K562 (cell line): ENCODE results near the gene ITPR2.

Experiments used
- EP300 ChIP-seq: IDR thresholded peaks from 2 replicates; pipeline ENCODE4 v1.6.1; 2012; ENCODE audit warnings: low read length, improper control_type of control experiment
- ESRRA ChIP-seq: fragments of 450-650 bp; IDR thresholded peaks from 2 replicates; pipeline ENCODE4 v1.6.1; 2014; ENCODE audit warnings: low read depth, mild to moderate bottlenecking, moderate library complexity, borderline replicate concordance
- ETS2 ChIP-seq: IDR thresholded peaks from 2 replicates; pipeline ENCODE4 v1.6.1; 2016; ENCODE audit warnings: borderline replicate concordance, missing genetic modification characterization, mild to moderate bottlenecking, moderate library complexity, missing compliant biosample characterization; ENCODE audit not compliant: poor library complexity, severe bottlenecking
- HCFC1 ChIP-seq: IDR thresholded peaks from 2 replicates; pipeline ENCODE4 v1.6.1; 2012; ENCODE audit warnings: low read depth, low read length, improper control_type of control experiment
- MAZ ChIP-seq, 2 experiments: fragments of 450-650 bp in 1 of 2; sonication (generic) in 1 of 2; formaldehyde crosslinking; IDR thresholded peaks in 1 of 2; conservative IDR thresholded peaks in 1 of 2; 2 replicates each; pipeline versions ENCODE4 v1.4.0 to v1.5.0; 2020; ENCODE audit warnings: mild to moderate bottlenecking in 1 of 2, missing genetic modification reagents in 1 of 2
- NR3C1 ChIP-seq: sonication (generic); formaldehyde crosslinking; IDR thresholded peaks from 2 replicates; pipeline ENCODE4 v1.8.1; 2022; ENCODE audit warnings: missing genetic modification reagents
- RFX5 ChIP-seq: IDR thresholded peaks from 2 replicates; pipeline ENCODE4 v1.6.1; 2011; ENCODE audit warnings: low read depth, mild to moderate bottlenecking, improper control_type of control experiment, low read length
- SMARCC2 ChIP-seq: fragments of 450-650 bp; IDR thresholded peaks from 2 replicates; pipeline ENCODE4 v1.6.1; 2017; ENCODE audit warnings: antibody characterized with exemption, moderate library complexity, mild to moderate bottlenecking, low read depth
- TF ChIP-seq, protein P1 (sequence below), 3 experiments: IDR thresholded peaks in 2 of 3; conservative IDR thresholded peaks in 1 of 3; 2 replicates each; pipeline ENCODE4 v1.5.1; 2011 to 2012; ENCODE audit warnings: low read length in 3 of 3, mild to moderate bottlenecking in 3 of 3, control low read depth in 2 of 3, improper control_type of control experiment in 1 of 3, inconsistent platforms in 1 of 3, low read depth in 1 of 3, mixed read lengths in 1 of 3, moderate library complexity in 1 of 3; ENCODE audit not compliant: insufficient read depth in 2 of 3
- TF ChIP-seq, protein P2 (sequence below): sonication (generic); formaldehyde crosslinking; IDR thresholded peaks from 2 replicates; pipeline ENCODE4 v1.9.0; 2022; ENCODE audit warnings: mild to moderate bottlenecking, missing genetic modification reagents
- TF ChIP-seq, protein P3 (sequence below): sonication (generic); formaldehyde crosslinking; IDR thresholded peaks from 2 replicates; pipeline ENCODE4 v1.8.1; 2023; ENCODE audit warnings: mild to moderate bottlenecking, missing genetic modification reagents

DNA sequence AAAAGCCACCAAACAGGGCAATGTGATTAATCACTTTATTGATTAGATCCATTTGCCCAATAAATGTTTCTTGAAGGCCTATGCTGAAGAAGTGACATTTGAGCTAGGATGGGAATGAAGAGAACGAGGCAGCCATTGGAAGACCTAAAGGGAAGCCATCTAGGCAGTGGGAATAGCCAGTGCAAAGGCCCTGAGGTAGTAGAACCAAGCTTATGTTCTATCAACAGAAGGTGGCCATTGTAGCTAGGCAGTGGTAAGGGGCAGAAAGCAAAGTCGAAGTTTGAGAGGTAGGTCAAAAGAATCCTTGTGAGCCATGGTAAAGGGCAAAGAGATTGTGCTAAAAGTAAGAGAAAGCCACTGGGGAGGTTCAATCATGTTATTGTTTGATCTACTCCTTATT lies 173.1 kb downstream of the ITPR2 start:
- TF ChIP-seq EP300 (no peak), ETS2 (tag) (no peak), SMARCC2 (no peak), NR3C1 (CRISPR knock-in tag) (no peak), HCFC1 (no peak), RFX5 (no peak), ESRRA (no peak), MAZ (CRISPR knock-in tag; conservative IDR thresholded peaks at IDR 0.05 in 1 of 2, IDR thresholded peaks at IDR 0.05 in 1 of 2) (no peak)
- TF ChIP-seq, protein P1, sequence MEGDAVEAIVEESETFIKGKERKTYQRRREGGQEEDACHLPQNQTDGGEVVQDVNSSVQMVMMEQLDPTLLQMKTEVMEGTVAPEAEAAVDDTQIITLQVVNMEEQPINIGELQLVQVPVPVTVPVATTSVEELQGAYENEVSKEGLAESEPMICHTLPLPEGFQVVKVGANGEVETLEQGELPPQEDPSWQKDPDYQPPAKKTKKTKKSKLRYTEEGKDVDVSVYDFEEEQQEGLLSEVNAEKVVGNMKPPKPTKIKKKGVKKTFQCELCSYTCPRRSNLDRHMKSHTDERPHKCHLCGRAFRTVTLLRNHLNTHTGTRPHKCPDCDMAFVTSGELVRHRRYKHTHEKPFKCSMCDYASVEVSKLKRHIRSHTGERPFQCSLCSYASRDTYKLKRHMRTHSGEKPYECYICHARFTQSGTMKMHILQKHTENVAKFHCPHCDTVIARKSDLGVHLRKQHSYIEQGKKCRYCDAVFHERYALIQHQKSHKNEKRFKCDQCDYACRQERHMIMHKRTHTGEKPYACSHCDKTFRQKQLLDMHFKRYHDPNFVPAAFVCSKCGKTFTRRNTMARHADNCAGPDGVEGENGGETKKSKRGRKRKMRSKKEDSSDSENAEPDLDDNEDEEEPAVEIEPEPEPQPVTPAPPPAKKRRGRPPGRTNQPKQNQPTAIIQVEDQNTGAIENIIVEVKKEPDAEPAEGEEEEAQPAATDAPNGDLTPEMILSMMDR (IDR thresholded peaks at IDR 0.05 in 2 of 3, conservative IDR thresholded peaks at IDR 0.05 in 1 of 3; ENCODE audit: insufficient read depth in 2 of 3, low read depth in 1 of 3, low read length in 3 of 3) = no peak
- TF ChIP-seq, protein P2, sequence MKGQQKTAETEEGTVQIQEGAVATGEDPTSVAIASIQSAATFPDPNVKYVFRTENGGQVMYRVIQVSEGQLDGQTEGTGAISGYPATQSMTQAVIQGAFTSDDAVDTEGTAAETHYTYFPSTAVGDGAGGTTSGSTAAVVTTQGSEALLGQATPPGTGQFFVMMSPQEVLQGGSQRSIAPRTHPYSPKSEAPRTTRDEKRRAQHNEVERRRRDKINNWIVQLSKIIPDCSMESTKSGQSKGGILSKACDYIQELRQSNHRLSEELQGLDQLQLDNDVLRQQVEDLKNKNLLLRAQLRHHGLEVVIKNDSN = no peak
- TF ChIP-seq, protein P3, sequence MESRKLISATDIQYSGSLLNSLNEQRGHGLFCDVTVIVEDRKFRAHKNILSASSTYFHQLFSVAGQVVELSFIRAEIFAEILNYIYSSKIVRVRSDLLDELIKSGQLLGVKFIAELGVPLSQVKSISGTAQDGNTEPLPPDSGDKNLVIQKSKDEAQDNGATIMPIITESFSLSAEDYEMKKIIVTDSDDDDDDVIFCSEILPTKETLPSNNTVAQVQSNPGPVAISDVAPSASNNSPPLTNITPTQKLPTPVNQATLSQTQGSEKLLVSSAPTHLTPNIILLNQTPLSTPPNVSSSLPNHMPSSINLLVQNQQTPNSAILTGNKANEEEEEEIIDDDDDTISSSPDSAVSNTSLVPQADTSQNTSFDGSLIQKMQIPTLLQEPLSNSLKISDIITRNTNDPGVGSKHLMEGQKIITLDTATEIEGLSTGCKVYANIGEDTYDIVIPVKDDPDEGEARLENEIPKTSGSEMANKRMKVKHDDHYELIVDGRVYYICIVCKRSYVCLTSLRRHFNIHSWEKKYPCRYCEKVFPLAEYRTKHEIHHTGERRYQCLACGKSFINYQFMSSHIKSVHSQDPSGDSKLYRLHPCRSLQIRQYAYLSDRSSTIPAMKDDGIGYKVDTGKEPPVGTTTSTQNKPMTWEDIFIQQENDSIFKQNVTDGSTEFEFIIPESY (CRISPR knock-in tag) = no peak
